A549 (cell line): ENCODE measurements around the gene LGALS7B. TPM values are rescaled to one million over a fixed set of nuclear protein-coding genes. Genes with fewer than 3 reads are reported as not detected.
"Not testable (repeated sequence)": the region's sequence is repeated elsewhere in the genome, so short reads cannot be mapped to it uniquely, and the experiment has no call there.

ENCODE experiments used
- ATAC-seq, 2 experiments: fragments of 200-7000 bp in 1 of 2; fragments of >200 bp in 1 of 2; cut with Nextera tagmentation in 1 of 2; cut with Tn5 transposase in 1 of 2; 3 replicates each; pipeline versions ENCODE4 v1.8.0 to v1.9.1; 2018 to 2020; ENCODE audit warnings: mild to moderate bottlenecking in 1 of 2, moderate library complexity in 1 of 2
- CTCF ChIA-PET: fragments of 300-600 bp; sonication (Branson Sonifier 250); formaldehyde crosslinking; extraction: SDS; loops from one replicate; lab custom pipeline; 2021; ENCODE audit warnings: antibody characterized with exemption, inconsistent platforms; lab: Yijun Ruan, JAX
- POLR2A ChIA-PET: fragments of 350-600 bp; formaldehyde crosslinking; extraction: SDS; loops from one replicate; lab custom pipeline; 2021; ENCODE audit warnings: antibody characterized with exemption, inconsistent platforms; lab: Yijun Ruan, JAX
- DNase-seq, 2 experiments: peaks; one replicate each; pipeline versions ENCODE4 v3.0.0 to v3.0.0-alpha.2; 2011 to 2016; ENCODE audit warnings: low read depth in 1 of 2, low spot score in 1 of 2
- FAIRE-seq: peaks from 2 replicates; lab custom pipeline; 2011; peaks lifted over from hg19 to GRCh38; lab: Jason Lieb, UNC
- H3K27ac ChIP-seq, 2 experiments: fragments of >200 bp; sonication (Bioruptor Twin); formaldehyde crosslinking; 3 replicates each; pipeline ENCODE4 v1.5.1; 2016 to 2017
- H3K4me1 ChIP-seq: fragments of >200 bp; sonication (Bioruptor Twin); formaldehyde crosslinking; 3 replicates; pipeline ENCODE4 v1.6.1; 2016
- H3K4me2 ChIP-seq: fragments of >200 bp; sonication (Bioruptor Twin); formaldehyde crosslinking; 3 replicates; pipeline ENCODE4 v1.6.1; 2016
- H3K4me3 ChIP-seq: fragments of >200 bp; sonication (Bioruptor Twin); formaldehyde crosslinking; 3 replicates; pipeline ENCODE4 v1.5.1; 2016
- H3K9me3 ChIP-seq: fragments of >200 bp; sonication (Bioruptor Twin); formaldehyde crosslinking; 3 replicates; pipeline ENCODE4 v1.6.1; 2016
- BHLHE40 ChIP-seq: IDR thresholded peaks from 2 replicates; pipeline ENCODE4 v1.6.1; 2012; ENCODE audit warnings: low read depth, low read length, inconsistent platforms
- CBX8 ChIP-seq: fragments of 200-600 bp; sonication (generic); IDR thresholded peaks from 2 replicates; pipeline ENCODE4 v1.6.1; 2016
- CEBPB ChIP-seq, 2 experiments: fragments of >200 bp in 1 of 2; sonication (Bioruptor Twin) in 1 of 2; formaldehyde crosslinking in 1 of 2; IDR thresholded peaks; 2 replicates each; pipeline ENCODE4 v1.6.1; 2012 to 2016
- EHF ChIP-seq: fragments of 250-450 bp; sonication (Bioruptor Pico); IDR thresholded peaks from 2 replicates; pipeline ENCODE4 v1.5.0; 2020; ENCODE audit warnings: mild to moderate bottlenecking
- ESRRA ChIP-seq: fragments of 150-350 bp; IDR thresholded peaks from 2 replicates; pipeline ENCODE4 v1.6.1; 2014; ENCODE audit warnings: mild to moderate bottlenecking, low read length, borderline replicate concordance
- FOSL2 ChIP-seq, 2 experiments: fragments of 450-650 bp in 1 of 2; fragments of >200 bp in 1 of 2; sonication (Bioruptor Twin) in 1 of 2; formaldehyde crosslinking; IDR thresholded peaks; 2 replicates each; pipeline versions ENCODE4 v1.5.0 to v1.6.1; 2016 to 2020; ENCODE audit warnings: mild to moderate bottlenecking in 1 of 2, moderate library complexity in 1 of 2
- HEYL ChIP-seq: fragments of 250-450 bp; sonication (Bioruptor Pico); IDR thresholded peaks from 2 replicates; pipeline ENCODE4 v1.8.0; 2021; ENCODE audit warnings: mild to moderate bottlenecking, moderate library complexity
- HOXA7 ChIP-seq: fragments of 250-450 bp; sonication (Bioruptor Pico); IDR thresholded peaks from 2 replicates; pipeline ENCODE4 v1.5.0; 2020; ENCODE audit warnings: mild to moderate bottlenecking, moderate library complexity
- JUNB ChIP-seq: fragments of >200 bp; sonication (Bioruptor Twin); formaldehyde crosslinking; IDR thresholded peaks from 2 replicates; pipeline ENCODE4 v1.6.1; 2016
- KDM1A ChIP-seq: fragments of 200-600 bp; sonication (generic); IDR thresholded peaks from 2 replicates; pipeline ENCODE4 v1.6.1; 2016; ENCODE audit warnings: low read depth, mild to moderate bottlenecking
- MAFK ChIP-seq: fragments of 450-650 bp; IDR thresholded peaks from 2 replicates; pipeline ENCODE4 v1.6.1; 2014; ENCODE audit not compliant: partially characterized antibody
- MAX ChIP-seq: IDR thresholded peaks from 2 replicates; pipeline ENCODE4 v1.6.1; 2012
- PBX3 ChIP-seq: IDR thresholded peaks from 2 replicates; pipeline ENCODE4 v1.6.1; 2012
- RAD21 ChIP-seq, 2 experiments: fragments of >200 bp in 1 of 2; sonication (Bioruptor Twin) in 1 of 2; formaldehyde crosslinking in 1 of 2; IDR thresholded peaks in 1 of 2; conservative IDR thresholded peaks in 1 of 2; 2 replicates in 1 of 2; 3 replicates in 1 of 2; pipeline ENCODE4 v1.6.1; 2012 to 2018; ENCODE audit warnings: inconsistent platforms in 1 of 2
- RARB ChIP-seq: fragments of 250-450 bp; sonication (Bioruptor Pico); IDR thresholded peaks from 2 replicates; pipeline ENCODE4 v1.8.0; 2021; ENCODE audit warnings: mild to moderate bottlenecking, moderate library complexity
- RFX5 ChIP-seq: fragments of 450-650 bp; IDR thresholded peaks from 2 replicates; pipeline ENCODE4 v1.7.1; 2014; ENCODE audit warnings: antibody characterized with exemption, mild to moderate bottlenecking, moderate library complexity
- RNF2 ChIP-seq: fragments of 200-600 bp; sonication (generic); IDR thresholded peaks from 2 replicates; pipeline ENCODE4 v1.6.1; 2016; ENCODE audit warnings: low read depth, mild to moderate bottlenecking, antibody characterized with exemption, moderate library complexity, borderline replicate concordance
- SMC3 ChIP-seq: fragments of >200 bp; sonication (Bioruptor Twin); formaldehyde crosslinking; IDR thresholded peaks from 3 replicates; pipeline ENCODE4 v1.6.1; 2018; ENCODE audit warnings: inconsistent platforms
- TFCP2L1 ChIP-seq: fragments of 250-450 bp; sonication (Bioruptor Pico); IDR thresholded peaks from 2 replicates; pipeline ENCODE4 v1.5.0; 2021; ENCODE audit warnings: mild to moderate bottlenecking
- USF2 ChIP-seq: fragments of 450-650 bp; IDR thresholded peaks from 2 replicates; pipeline ENCODE4 v1.6.1; 2014; ENCODE audit warnings: antibody characterized with exemption
- ZC3H11A ChIP-seq: fragments of 450-650 bp; IDR thresholded peaks from 2 replicates; pipeline ENCODE4 v1.6.1; 2014; ENCODE audit warnings: antibody characterized with exemption, mild to moderate bottlenecking
- ZSCAN20 ChIP-seq: fragments of 250-450 bp; sonication (Bioruptor Pico); IDR thresholded peaks from 2 replicates; pipeline ENCODE4 v1.8.0; 2022; ENCODE audit warnings: mild to moderate bottlenecking, moderate library complexity
- WGBS: methylation state at CpG from one replicate; pipeline ENCODE4 v1.1.6; 2017; ENCODE audit errors: missing lambda C conversion rate; 5-methylcytosine and 5-hydroxymethylcytosine counted together
- polyA plus RNA-seq, 4 experiments: library from polyadenylated mRNA; depleted of rRNA in 3 of 4; stranded (reverse); fragments of >200 nt; fragmentation: RNase III in 1 of 4; extraction: RNeasy Plus Mini Kit Qiagen cat#74134 plus additional on column Dnase treatment in 1 of 4; gene quantifications; 2 replicates in 3 of 4; 3 replicates in 1 of 4; pipeline ENCODE4 v1.2.3, GENCODE V29; 2011 to 2017

The LGALS7B gene
- polyA plus RNA-seq, 2 of the 4 experiments (the other 2 are of a cell fraction) = 0.27 TPM; not detected in 1

- CTCF ChIA-PET = interaction anchor here (0.7 to 2.5 kb wide), 9 partner anchors 8 to 171 kb away, joined by 3 to 17 read pairs (median 4); partner anchors contain the start of genes LGALS4, MRPS12 and SARS2
These were observed 27.1 kb upstream of the LGALS7B start for GRCh38 chr19:38761884-38762389.

GRCh38 chr19:38763795-38764220, 25.2 kb upstream of the LGALS7B start:
- DNase-seq (no peak), FAIRE-seq (peak; percentile 82), ATAC-seq (peak; percentile 57 to 58; a peak in 5 of 6 replicates)
- peak overlapping the region; percentile 53 to 85 for H3K27ac ChIP-seq
- H3K4me3 ChIP-seq = no peak overlapping the region
- WGBS = 6% methylated on average over 3 of the region's 3 CpGs
- ChIA-PET CTCF (interaction anchor here (0.5 to 1.7 kb wide), 3 partner anchors 14 to 529 kb away, joined by 3 read pairs; no protein-coding TSS in a partner anchor), POLR2A (interaction anchor here (0.6 to 1.3 kb wide), 5 partner anchors 66 to 269 kb away, joined by 3 to 7 read pairs (median 4); no protein-coding TSS in a partner anchor)
- H3K4me1 ChIP-seq = peaks cover 17% of the 10 kb centered on the region
- TF ChIP-seq FOSL2 (IDR thresholded peaks at IDR 0.05) = no peak
- peak; percentile 67 for TF ChIP-seq FOSL2 (CRISPR knock-in tag; IDR thresholded peaks at IDR 0.05)
- no peak for TF ChIP-seq CEBPB (IDR thresholded peaks at IDR 0.05)
- no peaks in the 10 kb centered on the region for H3K9me3 ChIP-seq
- peak overlapping the region; percentile 56 for H3K4me2 ChIP-seq

More at GRCh38 chr19:38761884-38762389, 27.1 kb upstream of the LGALS7B start:
- POLR2A ChIA-PET = interaction anchor here (1.0 kb wide), 1 partner anchor 168 kb away, joined by 3 read pairs; no protein-coding TSS in a partner anchor
- not testable (repeated sequence) for H3K4me3 ChIP-seq, H3K4me2 ChIP-seq, H3K9me3 ChIP-seq, ATAC-seq, DNase-seq, FAIRE-seq
- TF ChIP-seq MAFK = peak; percentile 68
- Histone ChIP-seq H3K27ac (peak overlapping the region in 1 of 2 experiments; percentile 48; a peak in 3 of 6 replicates), H3K4me1 (peaks cover 17% of the 10 kb centered on the region)
- 93% methylated on average over 9 of the region's 9 CpGs for WGBS

GRCh38 chr19:38765214-38765613, 23.8 kb upstream of the LGALS7B start:
- Histone ChIP-seq H3K4me3 (no peak overlapping the region), H3K27ac (no peak overlapping the region), H3K9me3 (no peaks in the 10 kb centered on the region), H3K4me2 (no peak overlapping the region), H3K4me1 (peaks cover 17% of the 10 kb centered on the region)
- DNase-seq = no peak
- ChIA-PET POLR2A (interaction anchor here (0.6 kb wide), 1 partner anchor 305 kb away, joined by 4 read pairs; no protein-coding TSS in a partner anchor), CTCF (interaction anchor here (0.9 kb wide), 1 partner anchor 125 kb away, joined by 5 read pairs; no protein-coding TSS in a partner anchor)
- no peak for ATAC-seq
- WGBS = 87% methylated on average over 2 of the region's 2 CpGs
- peak; percentile 97 for FAIRE-seq
- TF ChIP-seq RFX5 = no peak
- TF ChIP-seq SMC3 = no peak
- no peak for TF ChIP-seq FOSL2 (IDR thresholded peaks at IDR 0.05)
- TF ChIP-seq FOSL2 (CRISPR knock-in tag; IDR thresholded peaks at IDR 0.05) = no peak
- TF ChIP-seq RARB = no peak

GRCh38 chr19:38766276-38767047, 22.5 kb upstream of the LGALS7B start:
- H3K4me2 ChIP-seq = no peak overlapping the region
- no peak for DNase-seq
- H3K9me3 ChIP-seq = no peaks in the 10 kb centered on the region
- 95% methylated on average over 10 of the region's 10 CpGs for WGBS
- H3K27ac ChIP-seq = no peak overlapping the region; a peak in 1 of 6 replicates
- ATAC-seq = no peak
- POLR2A ChIA-PET = no interaction called here
- FAIRE-seq = peak; percentile 7
- H3K4me3 ChIP-seq = no peak overlapping the region
- TF ChIP-seq JUNB = no peak
- TF ChIP-seq ZC3H11A = peak; percentile 99
- CTCF ChIA-PET = interaction anchor here (0.9 to 1.0 kb wide), 3 partner anchors 12 to 130 kb away, joined by 3 read pairs; partner anchors contain the start of gene ECH1
- H3K4me1 ChIP-seq = peaks cover 17% of the 10 kb centered on the region

- DNase-seq = peak; percentile 77 to 85
- FAIRE-seq = no peak
- ATAC-seq = peak; percentile 67 to 89
- ChIA-PET CTCF (interaction anchor here (0.6 to 2.0 kb wide), 53 partner anchors 9 to 270 kb away, joined by 3 to 22 read pairs (median 4); partner anchors contain the start of genes CAPN12 and LGALS7B), POLR2A (interaction anchor here (0.5 to 1.0 kb wide), 3 partner anchors 62 to 109 kb away, joined by 3 to 5 read pairs (median 5); no protein-coding TSS in a partner anchor)
- no peaks in the 10 kb centered on the region for H3K9me3 ChIP-seq
- 57% methylated on average over 36 of the region's 42 CpGs for WGBS
- no peak overlapping the region for H3K4me2 ChIP-seq
- H3K4me1 ChIP-seq = no peaks in the 10 kb centered on the region; the same call in 2 of the 3 replicates
- H3K4me3 ChIP-seq = no peak overlapping the region
- peak overlapping the region; percentile 28 to 62; a peak in 4 of 6 replicates for H3K27ac ChIP-seq
- no peak for TF ChIP-seq BHLHE40
- TF ChIP-seq CBX8 = no peak
- no peak for TF ChIP-seq USF2
- TF ChIP-seq PBX3 = no peak
- TF ChIP-seq RAD21 (conservative IDR thresholded peaks at IDR 0.05 in 1 of 2, IDR thresholded peaks at IDR 0.05 in 1 of 2) = peak; percentile 64 to 71
- peak; percentile 79 for TF ChIP-seq MAX
- no peak for TF ChIP-seq KDM1A
- no peak for TF ChIP-seq RNF2
- no peak for TF ChIP-seq ZSCAN20 (CRISPR knock-in tag)
- TF ChIP-seq HOXA7 = no peak
- TF ChIP-seq EHF (CRISPR knock-in tag) = no peak
- TF ChIP-seq ESRRA = no peak
- no peak for TF ChIP-seq HEYL (CRISPR knock-in tag)
- TF ChIP-seq SMC3 = peak; percentile 68
- no peak for TF ChIP-seq TFCP2L1
These were observed 19.3 kb upstream of the LGALS7B start for GRCh38 chr19:38769635-38770211.
